Measurements from ENCODE around the gene NRDC.
A peak's percentile ranks its signal among the peaks of the same experiment; 100 is the strongest.

The NRDC gene

DNA sequence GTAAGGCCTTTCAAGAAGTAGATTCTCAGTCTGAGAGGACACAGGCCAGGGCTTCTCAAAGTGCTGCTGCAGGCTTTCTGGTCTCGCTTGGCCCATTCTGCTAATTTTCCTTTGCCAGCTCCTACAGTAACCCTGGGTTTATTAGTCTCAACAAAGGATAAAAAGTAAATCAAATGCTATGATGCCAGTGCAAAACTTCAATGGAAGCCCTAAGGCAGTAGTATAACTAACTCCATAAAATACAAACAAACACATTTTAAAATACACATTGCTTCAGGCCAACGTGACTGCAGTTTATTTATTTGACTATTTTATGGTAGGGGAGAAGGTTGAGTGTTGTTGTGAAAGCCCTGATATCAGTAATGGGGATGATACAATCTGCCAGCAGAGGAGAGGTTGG, 89.6 kb downstream of the NRDC start:
- no peak for DNase-seq (ENCODE audit: low read depth)
- no peak overlapping the region for H3K4me3 ChIP-seq (ENCODE audit: low read depth, low read length)

DNA sequence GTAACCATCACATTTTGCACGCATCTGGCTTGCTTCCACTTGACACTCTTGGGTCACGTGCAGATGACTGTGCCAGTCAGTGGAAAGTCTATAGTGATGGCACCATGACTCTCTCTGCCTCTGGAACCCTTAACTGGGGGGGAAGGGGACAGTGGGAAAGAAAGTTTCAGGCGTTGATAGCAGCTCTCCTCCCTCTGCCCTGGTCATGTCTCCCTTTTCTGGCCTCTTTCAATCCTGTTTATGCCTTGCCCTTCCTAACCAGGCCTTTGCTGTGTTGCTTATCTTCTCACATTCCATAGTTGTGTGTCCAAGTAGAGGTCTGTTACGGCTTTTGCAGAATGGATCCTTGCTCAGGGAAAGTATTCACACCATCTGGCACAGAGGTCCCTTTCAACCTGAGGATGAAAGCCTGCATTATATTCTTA, 93.5 kb downstream of the NRDC start:
- no peak overlapping the region for H3K4me3 ChIP-seq (ENCODE audit: low read depth, low read length)
- DNase-seq (ENCODE audit: low read depth): no peak

DNA sequence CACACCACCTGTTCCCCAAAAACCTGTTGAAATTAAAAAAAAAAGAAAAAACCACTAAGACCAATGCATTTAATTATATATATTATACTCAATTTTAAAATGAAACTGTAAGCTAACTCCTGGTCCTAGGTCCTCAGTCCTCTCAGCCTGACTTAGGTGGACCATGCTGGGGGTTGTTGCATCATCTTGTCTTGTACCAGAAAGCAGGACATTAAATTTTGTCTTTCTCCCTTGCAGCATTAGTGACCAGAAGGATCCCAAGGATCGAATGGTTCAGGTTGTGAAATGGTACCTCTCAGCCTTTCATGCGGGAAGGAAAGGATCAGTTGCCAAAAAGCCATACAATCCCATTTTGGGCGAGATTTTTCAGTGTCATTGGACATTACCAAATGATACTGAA, 97.6 kb downstream of the NRDC start:
- H3K4me3 ChIP-seq (ENCODE audit: low read depth, low read length): no peak overlapping the region
- DNase-seq (ENCODE audit: low read depth): no peak

DNA sequence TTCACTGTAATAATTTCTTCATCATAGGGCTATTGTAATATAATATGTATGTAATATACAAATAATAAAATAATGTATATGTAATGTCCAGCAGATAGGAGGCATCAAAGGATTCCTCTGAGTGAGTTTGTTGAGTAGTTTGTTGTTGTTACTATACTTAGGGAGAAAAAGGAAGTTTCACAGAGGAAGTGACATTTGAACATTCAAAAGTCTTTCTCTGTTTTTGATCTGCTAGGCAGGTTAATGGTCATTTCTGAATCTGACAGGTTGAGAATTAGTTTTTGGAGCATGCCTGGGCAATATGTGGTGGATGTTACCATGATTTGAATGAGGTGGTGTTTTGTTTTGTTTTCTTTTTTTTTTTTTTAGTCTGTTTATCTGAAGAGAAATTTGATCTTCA, 102.1 kb downstream of the NRDC start:
- DNase-seq (ENCODE audit: low read depth): no peak

DNA sequence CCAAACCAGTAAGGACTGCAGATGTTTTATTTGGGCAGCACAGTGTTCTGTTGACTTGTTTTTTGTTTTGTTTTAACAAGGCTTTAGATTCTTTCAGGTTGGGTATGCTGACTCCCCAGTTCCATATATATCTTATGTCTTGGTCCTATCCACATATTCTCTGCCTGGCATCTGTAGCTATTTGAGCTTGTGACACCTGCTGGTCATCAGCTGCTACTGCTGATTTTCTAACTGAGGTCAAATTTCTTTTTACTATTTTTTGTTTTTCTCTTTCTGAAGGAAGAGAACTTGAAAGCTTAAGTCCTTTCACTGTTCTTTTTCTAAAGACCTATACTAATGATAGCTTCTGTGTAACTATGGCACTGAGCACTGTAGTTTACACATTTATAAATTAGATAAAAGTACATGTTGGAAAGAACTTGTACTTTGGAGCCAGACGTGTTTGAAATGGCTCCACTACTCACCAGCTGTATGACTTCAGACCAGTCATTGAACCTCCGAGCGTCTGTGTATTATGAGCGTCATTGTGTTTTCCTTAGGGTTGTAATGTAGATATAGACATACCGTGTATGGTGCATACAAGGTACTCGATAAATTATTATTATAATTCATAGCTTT, 109.4 kb downstream of the NRDC start:
- H3K4me3 ChIP-seq (ENCODE audit: low read depth, low read length): no peak overlapping the region
- peak; percentile 39 for DNase-seq (ENCODE audit: low read depth)

More for the DNA sequence above, 102.1 kb downstream of the NRDC start:
- no peak overlapping the region for H3K4me3 ChIP-seq (ENCODE audit: low read depth, low read length)

DNA sequence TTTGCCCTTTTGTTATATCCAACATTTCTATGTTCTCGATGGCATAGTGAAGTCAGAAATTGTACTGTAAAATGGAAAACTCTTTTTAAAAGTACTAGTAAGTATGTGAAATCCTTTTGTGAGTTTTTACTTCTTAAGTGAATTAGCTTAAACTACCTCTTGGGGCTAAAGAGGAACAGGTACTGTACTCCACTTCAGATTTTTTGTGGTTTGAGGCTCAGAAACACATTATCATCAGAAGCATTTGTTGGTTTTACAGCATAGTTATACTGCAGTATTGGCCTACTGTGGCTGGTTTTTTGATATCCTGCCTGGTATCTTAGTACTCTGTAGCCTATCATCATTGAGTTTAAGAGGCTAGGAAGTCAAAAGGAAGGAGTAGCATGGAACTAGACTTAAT, 117.2 kb downstream of the NRDC start:
- no peak for DNase-seq (ENCODE audit: low read depth)

DNA sequence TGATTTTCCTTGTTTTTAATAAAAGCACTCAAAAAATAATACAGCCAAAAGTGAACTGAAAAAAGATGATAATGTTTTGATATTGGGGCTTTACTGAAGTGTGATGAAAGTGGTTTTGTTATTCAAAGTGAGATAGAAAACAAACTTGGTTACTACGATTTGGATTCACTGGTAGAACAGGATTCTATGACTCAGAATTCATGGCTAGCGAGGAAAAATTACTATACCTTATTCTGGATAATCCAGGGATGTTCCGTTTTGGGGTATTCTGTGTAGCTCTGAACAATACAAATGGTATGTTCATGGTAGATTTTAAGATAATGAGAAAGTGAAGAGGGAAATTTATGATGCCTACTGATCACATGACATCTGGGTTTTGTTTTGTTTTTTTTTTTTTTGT, 117.7 kb downstream of the NRDC start:
- no peak for DNase-seq (ENCODE audit: low read depth)
- H3K4me3 ChIP-seq (ENCODE audit: low read depth, low read length): no peak overlapping the region

More for the DNA sequence above, 117.2 kb downstream of the NRDC start:
- no peak overlapping the region for H3K4me3 ChIP-seq (ENCODE audit: low read depth, low read length)

DNA sequence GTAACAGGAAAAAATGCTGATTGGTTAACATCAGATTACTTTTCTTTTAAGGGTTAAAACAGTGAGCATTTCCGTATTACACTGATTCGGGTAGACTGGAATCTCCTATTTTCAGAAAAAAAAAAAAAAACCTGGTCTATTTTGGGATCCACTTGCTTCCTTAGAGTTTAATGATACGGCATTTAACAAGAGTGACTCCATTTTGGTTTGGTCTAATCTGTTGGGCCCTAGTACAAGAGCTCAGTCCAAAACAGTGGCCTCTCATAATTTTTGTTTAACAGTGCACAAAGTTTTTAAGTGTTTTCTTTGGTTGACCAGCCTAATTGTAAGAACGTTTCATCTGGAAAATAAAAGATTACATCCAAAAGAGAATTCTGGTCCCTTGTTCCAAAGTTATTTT, 120.2 kb downstream of the NRDC start:
- H3K4me3 ChIP-seq (ENCODE audit: low read depth, low read length): no peak overlapping the region
- no peak for DNase-seq (ENCODE audit: low read depth)

DNA sequence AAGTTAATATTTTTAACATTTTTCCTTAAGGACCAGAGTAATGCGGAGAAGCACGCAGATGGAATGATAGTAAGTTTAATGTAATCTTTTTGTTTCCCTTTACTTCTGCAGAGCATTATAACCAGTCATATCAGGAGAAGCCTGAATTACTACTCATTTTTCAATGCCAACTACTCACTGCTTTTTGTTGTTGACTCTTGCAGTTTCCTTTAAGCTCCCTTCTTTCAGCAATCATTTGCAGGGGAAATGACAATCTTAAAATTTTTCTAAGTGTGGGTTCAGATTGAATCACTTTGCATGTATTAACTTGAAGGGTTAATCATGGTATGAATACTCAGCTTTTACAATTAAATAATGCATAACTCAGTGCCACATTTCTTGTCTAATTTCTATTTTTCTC, 122.2 kb downstream of the NRDC start:
- no peak for DNase-seq (ENCODE audit: low read depth)
- H3K4me3 ChIP-seq (ENCODE audit: low read depth, low read length): no peak overlapping the region

DNA sequence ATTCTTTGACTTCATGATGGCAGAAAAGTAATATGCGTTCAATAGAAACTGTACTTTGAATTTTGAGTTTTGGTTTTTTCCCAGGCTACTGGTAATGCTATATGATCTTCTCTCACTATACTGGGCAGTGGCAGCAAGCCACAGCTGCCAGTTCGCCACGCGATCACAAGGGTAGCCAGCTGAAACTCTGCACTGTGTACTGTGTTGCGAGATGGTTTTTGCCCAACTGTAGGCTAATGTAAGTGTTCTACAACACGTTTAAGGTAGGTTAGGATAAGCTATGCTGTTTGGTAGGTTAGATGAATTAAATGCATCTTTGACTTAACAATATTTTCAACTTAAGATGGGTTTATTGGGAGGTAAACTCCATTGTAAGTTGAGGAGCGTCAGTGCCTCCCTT, 123.1 kb downstream of the NRDC start:
- no peak for DNase-seq (ENCODE audit: low read depth)
- no peak overlapping the region for H3K4me3 ChIP-seq (ENCODE audit: low read depth, low read length)

DNA sequence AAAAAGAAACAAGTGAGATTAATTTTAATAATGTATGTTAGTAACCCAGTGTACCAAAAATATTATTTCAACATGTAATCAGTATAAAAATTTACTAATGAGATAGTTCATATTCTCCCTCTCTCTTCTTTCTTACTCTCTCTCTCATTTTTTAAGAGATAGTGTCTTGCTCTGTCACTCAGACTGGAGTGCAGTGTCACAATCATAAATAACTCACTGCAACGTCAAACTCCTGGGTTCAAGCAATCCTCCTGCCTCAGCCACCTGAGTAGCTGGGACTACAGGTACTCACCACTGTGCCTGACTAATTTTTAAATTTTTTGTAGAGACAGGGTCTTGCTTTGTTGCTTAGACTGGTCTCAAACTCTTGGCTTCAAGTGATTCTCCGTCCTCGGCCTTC, 123.9 kb downstream of the NRDC start:
- no peak overlapping the region for H3K4me3 ChIP-seq (ENCODE audit: low read depth, low read length)
- no peak for DNase-seq (ENCODE audit: low read depth)

DNA sequence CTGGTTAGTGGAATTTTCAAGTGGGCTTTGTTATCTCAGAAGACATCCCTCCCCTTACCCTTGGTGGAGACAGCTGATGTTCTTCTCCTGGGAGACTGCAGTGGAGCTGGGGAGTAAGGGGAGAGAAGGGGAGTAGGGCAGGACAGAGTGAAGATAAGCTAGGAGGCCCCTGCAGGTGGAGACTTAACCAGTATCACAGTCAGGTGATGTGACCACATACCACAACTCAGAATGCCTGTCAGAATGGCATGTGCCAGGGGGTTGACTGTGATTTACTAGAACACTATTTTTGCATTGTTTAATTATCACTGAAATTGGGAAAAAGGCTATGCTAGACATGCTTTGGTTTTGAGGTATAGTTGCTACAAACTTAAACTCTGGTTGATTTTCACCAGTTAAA, 124.6 kb downstream of the NRDC start:
- H3K4me3 ChIP-seq (ENCODE audit: low read depth, low read length): no peak overlapping the region
- no peak for DNase-seq (ENCODE audit: low read depth)

DNA sequence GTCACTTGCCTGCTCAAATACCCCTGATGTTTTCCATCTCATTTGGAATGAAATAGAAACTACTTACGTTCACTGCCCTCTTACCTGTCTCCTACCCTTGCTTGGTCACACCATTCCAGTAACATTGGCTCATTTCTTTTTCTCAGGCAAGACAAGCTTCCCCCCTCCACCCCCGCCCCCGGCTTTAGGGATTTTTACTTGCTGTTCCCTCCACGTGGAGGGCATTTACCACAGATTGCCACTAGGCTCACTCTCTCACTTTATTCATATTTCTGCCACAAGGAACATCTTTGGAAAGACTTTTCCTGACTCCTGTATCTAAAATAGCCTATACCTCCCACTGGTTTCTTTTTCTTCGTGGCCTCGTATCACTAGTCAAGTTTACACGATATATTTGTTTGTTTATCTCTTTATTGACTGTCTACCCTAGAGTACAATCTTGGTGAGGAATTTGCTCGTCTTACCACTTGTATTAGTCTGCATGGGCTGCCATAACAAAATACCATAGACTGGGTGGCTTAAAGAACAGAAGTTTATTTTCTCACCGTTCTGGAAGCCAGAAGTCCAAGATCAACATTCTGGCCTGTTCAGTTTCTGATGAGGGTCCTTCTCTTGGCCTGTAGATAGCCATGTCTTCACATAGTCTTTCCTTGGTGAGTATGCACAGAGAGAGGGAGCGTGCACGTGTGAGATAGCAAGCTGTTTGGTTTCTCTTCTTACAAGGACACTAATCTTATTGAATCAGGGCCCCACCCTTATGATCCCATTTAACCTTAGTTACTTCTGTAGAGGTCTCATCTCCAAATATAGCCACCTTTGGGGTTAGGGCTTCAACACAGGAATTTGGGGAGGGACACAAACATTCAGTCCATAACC, 126.2 kb downstream of the NRDC start:
- DNase-seq (ENCODE audit: low read depth): no peak
- no peak overlapping the region for H3K4me3 ChIP-seq (ENCODE audit: low read depth, low read length)

DNA sequence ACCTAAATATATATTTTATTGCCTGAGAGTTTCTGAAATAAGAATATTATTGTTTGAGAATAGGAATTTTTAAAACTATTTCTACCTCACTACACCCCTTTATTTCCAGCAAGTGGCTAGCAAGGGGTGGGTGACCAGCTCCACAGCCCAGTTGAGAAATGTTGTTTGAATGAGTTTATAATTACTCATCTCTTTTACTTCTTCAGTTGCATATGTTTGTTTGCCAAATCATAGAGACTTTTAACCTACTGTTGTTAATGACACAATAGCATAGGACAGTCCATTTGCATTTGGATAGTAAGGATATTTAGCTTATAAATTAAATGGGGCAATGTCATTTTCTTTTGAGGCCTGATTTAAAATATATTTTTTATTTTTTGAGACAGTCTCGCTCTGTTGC, 127.8 kb downstream of the NRDC start:
- DNase-seq (ENCODE audit: low read depth): no peak
- no peak overlapping the region for H3K4me3 ChIP-seq (ENCODE audit: low read depth, low read length)

DNA sequence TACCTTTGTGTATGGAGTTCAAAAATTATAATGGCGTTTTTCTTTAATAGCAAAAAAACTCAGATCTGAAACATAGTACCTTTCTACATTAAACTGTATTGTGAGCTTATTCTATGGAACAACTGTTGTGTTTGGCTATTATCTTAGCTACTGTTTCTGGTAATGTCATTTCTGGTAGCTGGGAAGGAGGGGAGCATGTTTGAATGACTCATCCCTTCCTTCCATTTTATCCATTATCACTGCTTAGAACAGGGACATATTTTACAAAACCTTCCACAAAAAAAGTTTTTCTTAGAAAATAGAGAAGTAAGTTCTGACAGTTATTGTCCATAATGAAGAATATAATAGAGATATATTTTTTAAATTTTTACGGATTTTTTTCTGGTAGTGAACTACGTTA, 128.3 kb downstream of the NRDC start:
- no peak for DNase-seq (ENCODE audit: low read depth)
- H3K4me3 ChIP-seq (ENCODE audit: low read depth, low read length): no peak overlapping the region

DNA sequence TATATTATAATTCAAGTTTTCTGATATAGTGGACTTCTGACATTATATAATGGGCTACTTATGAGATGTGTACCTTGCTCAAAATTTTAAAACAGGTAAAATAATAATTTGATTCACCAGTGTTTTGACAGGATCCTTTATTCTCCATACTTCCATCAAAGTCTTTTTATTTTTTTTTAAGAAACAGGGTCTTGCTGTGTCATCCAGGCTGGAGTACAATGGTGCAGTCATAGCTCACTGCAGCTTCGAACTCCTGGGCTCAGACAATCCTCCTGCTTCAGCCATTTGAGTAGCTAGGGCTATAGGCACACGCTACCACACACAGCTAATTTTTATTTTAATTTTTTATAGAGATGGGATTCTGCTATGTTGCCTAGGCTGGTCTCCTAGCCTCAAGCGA, 129.4 kb downstream of the NRDC start:
- no peak for DNase-seq (ENCODE audit: low read depth)
- no peak overlapping the region for H3K4me3 ChIP-seq (ENCODE audit: low read depth, low read length)

DNA sequence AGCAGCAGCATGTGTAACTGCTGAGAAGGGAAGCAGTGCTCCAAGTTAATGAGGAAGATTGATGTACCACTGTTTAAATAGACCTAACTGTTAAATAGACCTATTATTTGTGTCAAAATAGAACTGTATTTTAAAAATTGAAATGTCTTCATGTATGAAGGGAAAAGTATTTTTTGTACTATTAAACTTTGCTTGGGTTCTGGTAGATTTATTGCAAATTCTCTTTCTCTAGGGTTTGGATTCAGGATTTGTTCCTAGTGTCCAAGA, 133.3 kb downstream of the NRDC start:
- no peak for DNase-seq (ENCODE audit: low read depth)
- no peak overlapping the region for H3K4me3 ChIP-seq (ENCODE audit: low read depth, low read length)

DNA sequence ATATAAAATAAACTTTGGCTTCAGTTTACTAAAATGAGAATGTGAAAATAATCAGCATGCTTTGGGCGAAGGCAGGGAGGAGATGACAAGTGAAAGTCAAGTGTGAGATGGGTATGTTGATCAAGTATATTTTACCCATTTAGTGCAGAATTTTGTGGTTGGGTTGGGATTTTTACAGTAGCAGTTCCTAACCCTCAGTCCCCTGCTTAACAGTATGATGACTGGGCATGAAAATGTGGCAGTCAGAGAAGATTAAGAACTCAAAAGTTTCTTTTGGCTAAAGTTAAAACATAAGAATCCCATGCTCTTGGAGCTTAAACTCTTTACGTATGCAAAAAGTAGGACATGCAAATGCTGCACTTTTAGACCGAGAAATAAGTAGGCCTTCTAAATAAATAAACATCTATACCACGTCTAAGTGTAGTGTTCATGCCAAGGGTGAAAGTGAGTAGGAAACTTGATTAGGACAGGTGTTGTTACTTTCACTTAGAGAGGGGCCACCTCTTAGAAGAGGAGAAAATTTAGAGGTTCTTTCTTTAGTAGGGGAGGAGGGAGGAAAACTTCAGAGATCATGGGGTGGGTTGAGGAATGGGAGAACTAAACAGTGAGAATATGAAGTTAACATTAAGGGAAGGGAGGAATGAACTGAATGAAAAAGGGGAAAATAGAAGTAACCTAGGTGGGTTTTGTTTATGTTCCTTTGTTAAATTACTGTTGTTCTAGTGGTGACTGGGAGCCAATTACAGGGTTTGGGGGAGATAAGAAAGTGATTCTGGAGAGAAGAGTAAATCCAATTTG, 133.8 kb downstream of the NRDC start:
- no peak overlapping the region for H3K4me3 ChIP-seq (ENCODE audit: low read depth, low read length)
- DNase-seq (ENCODE audit: low read depth): no peak

DNA sequence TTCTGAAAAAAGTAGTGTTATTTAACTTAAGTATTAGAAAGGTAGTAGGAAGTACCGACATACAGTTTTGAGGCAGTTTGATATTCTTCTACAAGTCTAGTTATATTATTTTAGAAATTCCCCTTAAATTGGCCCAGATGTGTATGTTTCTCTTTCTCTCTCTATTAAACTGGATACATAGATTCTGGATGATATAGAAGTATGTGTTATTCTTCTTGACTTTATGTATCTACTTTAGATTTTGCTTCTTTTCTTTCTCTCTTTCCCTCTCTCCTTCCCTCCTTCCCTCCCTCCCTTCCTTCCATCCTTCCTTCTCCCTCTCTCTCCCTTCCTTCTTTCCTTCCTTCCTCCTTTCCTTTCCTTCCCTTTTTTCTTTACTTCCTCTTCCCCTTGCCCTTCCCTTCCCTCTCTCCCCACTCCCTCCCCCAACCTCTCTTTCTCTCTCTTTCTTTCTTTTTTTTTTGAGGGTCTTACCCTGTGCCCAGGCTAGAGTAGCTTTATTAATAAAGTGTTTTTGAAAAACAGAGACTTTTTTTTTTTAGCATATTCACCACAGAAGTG, 137.3 kb downstream of the NRDC start:
- DNase-seq (ENCODE audit: low read depth): no peak
- no peak overlapping the region for H3K4me3 ChIP-seq (ENCODE audit: low read depth, low read length)

DNA sequence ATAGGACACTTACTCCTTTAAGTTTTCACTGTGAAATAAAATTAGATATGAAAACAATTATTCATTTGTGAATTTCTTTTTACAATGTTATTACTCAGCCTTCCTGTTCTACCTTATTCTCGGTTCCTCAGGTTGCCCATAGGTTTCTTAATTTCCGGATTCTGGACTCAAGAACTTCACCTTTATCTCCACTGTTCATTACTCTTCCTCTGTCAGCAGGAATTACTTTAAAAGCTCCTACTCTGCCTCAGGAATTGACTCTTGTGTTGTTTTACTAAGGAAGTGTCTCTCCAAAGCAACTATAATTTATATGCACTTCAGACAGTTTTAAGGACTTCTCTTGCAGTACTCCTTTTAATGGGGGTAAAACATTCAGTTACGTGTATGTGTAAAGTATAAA, 137.9 kb downstream of the NRDC start:
- H3K4me3 ChIP-seq (ENCODE audit: low read depth, low read length): no peak overlapping the region
- DNase-seq (ENCODE audit: low read depth): no peak
